C4-2B (cell line): ENCODE results near the gene GDF7.

Experiments used
- ZFX ChIP-seq: fragments of 450-650 bp; IDR thresholded peaks from 2 replicates; pipeline ENCODE4 v1.6.1; 2017
- TF ChIP-seq, protein P1 (sequence below): fragments of 450-650 bp; conservative IDR thresholded peaks from 2 replicates; pipeline ENCODE4 v1.5.1; 2017; ENCODE audit warnings: mild to moderate bottlenecking

DNA sequence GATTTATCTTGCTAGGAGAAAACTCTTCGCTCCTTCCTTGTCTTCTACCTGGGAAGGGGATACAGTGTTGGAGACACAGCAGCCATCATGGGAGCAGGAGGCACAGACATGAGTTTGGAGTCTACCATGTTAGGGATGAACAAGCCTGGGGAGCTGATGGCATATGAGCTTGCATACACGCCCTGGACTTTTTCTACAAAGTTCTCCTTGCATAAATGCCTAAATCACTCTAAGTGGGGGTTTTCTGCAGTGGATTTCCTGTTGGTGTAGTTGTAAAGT lies 12.5 kb upstream of the GDF7 start:
- TF ChIP-seq, protein P1, sequence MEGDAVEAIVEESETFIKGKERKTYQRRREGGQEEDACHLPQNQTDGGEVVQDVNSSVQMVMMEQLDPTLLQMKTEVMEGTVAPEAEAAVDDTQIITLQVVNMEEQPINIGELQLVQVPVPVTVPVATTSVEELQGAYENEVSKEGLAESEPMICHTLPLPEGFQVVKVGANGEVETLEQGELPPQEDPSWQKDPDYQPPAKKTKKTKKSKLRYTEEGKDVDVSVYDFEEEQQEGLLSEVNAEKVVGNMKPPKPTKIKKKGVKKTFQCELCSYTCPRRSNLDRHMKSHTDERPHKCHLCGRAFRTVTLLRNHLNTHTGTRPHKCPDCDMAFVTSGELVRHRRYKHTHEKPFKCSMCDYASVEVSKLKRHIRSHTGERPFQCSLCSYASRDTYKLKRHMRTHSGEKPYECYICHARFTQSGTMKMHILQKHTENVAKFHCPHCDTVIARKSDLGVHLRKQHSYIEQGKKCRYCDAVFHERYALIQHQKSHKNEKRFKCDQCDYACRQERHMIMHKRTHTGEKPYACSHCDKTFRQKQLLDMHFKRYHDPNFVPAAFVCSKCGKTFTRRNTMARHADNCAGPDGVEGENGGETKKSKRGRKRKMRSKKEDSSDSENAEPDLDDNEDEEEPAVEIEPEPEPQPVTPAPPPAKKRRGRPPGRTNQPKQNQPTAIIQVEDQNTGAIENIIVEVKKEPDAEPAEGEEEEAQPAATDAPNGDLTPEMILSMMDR, result no peak
- no peak for TF ChIP-seq ZFX
